ENCODE data around the gene LGALS14. TPM values are rescaled to one million over a fixed set of nuclear protein-coding genes. Genes with fewer than 3 reads are reported as not detected.

LGALS14 gene
- total and polyA plus RNA-seq, 5 donors, result not detected

GRCh38 chr19:39728040-39728439 is 23.8 kb downstream of the LGALS14 start:
- intact Hi-C loops (cut with DNase I), result no loop called here
- H3K4me3 ChIP-seq (ENCODE audit: low read length), result no peak overlapping the region
- H3K9me3 ChIP-seq (ENCODE audit: control insufficient read depth, low read length), result no peaks in the 10 kb centered on the region
- H3K27me3 ChIP-seq (ENCODE audit: control insufficient read depth, insufficient read depth), result no peaks in the 10 kb centered on the region
- DNase-seq (no peak), ATAC-seq (no peak)
- no peaks in the 10 kb centered on the region for H3K4me1 ChIP-seq (ENCODE audit: control insufficient read depth, insufficient read depth, low read length)
- H3K27ac ChIP-seq (ENCODE audit: low read length), result no peak overlapping the region
- WGBS, result 84% methylated on average over 6 of the region's 6 CpGs

DNA sequence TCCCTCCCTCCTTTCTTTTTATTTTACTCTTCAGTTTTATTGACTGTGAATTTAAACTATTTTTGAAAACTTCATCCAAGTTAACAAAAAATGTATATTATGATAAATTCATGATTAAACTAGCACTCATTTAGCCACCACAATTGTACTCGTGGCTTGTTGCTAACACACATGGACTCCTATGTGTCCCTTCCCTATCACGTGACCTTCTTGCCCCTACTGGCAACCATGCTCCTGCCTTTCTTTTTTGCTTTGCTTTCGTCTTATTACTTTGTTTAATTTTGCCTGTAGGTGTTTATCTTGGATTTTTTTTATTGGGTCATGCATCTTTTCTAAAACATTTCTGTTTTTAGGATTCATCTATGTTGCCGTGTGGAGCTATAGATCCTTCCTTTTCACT is 25.3 kb downstream of the LGALS14 start:
- no peak for ATAC-seq
- no peak for DNase-seq
- Histone ChIP-seq H3K27ac (ENCODE audit: low read length) (no peak overlapping the region), H3K9me3 (ENCODE audit: control insufficient read depth, low read length) (no peaks in the 10 kb centered on the region), H3K4me1 (ENCODE audit: control insufficient read depth, insufficient read depth, low read length) (no peaks in the 10 kb centered on the region), H3K27me3 (ENCODE audit: control insufficient read depth, insufficient read depth) (no peaks in the 10 kb centered on the region), H3K4me3 (ENCODE audit: low read length) (no peak overlapping the region)
- intact Hi-C loops (cut with DNase I), result no loop called here
- WGBS, result 48% methylated on average over 4 of the region's 4 CpGs

DNA sequence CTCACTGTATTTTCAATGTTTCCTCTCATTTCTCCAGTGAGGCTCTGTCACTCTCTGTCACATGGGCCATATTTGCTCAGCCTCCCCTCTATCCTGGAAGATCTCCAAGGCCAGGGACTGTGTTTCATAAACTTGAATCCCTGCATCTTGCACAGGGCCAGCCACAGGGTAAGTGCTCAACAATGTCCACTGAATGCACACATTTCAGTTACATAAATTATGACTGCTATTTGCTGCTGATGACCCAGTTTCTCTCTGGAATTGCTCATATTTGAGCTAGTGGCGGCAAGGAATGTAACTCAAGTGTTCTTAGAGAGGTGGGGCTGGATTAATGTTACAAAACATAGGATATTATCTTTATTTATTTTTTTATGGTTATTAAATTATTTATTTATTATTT is 27.4 kb downstream of the LGALS14 start:
- Histone ChIP-seq H3K27ac (ENCODE audit: low read length) (no peak overlapping the region), H3K4me3 (ENCODE audit: low read length) (no peak overlapping the region), H3K27me3 (ENCODE audit: control insufficient read depth, insufficient read depth) (no peaks in the 10 kb centered on the region), H3K9me3 (ENCODE audit: control insufficient read depth, low read length) (no peaks in the 10 kb centered on the region), H3K4me1 (ENCODE audit: control insufficient read depth, insufficient read depth, low read length) (no peaks in the 10 kb centered on the region)
- intact Hi-C loops (cut with DNase I), result no loop called here
- ATAC-seq, result no peak
- WGBS, result 96% methylated on average over 1 of the region's 1 CpG
- DNase-seq, result no peak

GRCh38 chr19:39733841-39734240 is 29.6 kb downstream of the LGALS14 start:
- no peak overlapping the region for H3K4me3 ChIP-seq (ENCODE audit: low read length)
- no peak overlapping the region for H3K27ac ChIP-seq (ENCODE audit: low read length)
- no peaks in the 10 kb centered on the region for H3K27me3 ChIP-seq (ENCODE audit: control insufficient read depth, insufficient read depth)
- WGBS, result 75% methylated on average over 2 of the region's 2 CpGs
- H3K4me1 ChIP-seq (ENCODE audit: control insufficient read depth, insufficient read depth, low read length), result no peaks in the 10 kb centered on the region
- ATAC-seq, result no peak
- no peak for DNase-seq
- H3K9me3 ChIP-seq (ENCODE audit: control insufficient read depth, low read length), result no peaks in the 10 kb centered on the region
- intact Hi-C loops (cut with DNase I), result no loop called here

- Histone ChIP-seq H3K4me3 (ENCODE audit: low read length) (no peak overlapping the region), H3K4me1 (ENCODE audit: control insufficient read depth, insufficient read depth, low read length) (no peaks in the 10 kb centered on the region), H3K27ac (ENCODE audit: low read length) (no peak overlapping the region), H3K9me3 (ENCODE audit: control insufficient read depth, low read length) (no peaks in the 10 kb centered on the region), H3K27me3 (ENCODE audit: control insufficient read depth, insufficient read depth) (no peaks in the 10 kb centered on the region)
- DNase-seq (no peak), ATAC-seq (no peak)
- intact Hi-C loops (cut with DNase I), result no loop called here
- WGBS, result 31% methylated on average over 3 of the region's 3 CpGs
These were observed 31.4 kb downstream of the LGALS14 start for GRCh38 chr19:39735688-39736087.

GRCh38 chr19:39736088-39736487 is 31.8 kb downstream of the LGALS14 start:
- intact Hi-C loops (cut with DNase I), result no loop called here
- H3K4me3 ChIP-seq (ENCODE audit: low read length), result no peak overlapping the region

DNA sequence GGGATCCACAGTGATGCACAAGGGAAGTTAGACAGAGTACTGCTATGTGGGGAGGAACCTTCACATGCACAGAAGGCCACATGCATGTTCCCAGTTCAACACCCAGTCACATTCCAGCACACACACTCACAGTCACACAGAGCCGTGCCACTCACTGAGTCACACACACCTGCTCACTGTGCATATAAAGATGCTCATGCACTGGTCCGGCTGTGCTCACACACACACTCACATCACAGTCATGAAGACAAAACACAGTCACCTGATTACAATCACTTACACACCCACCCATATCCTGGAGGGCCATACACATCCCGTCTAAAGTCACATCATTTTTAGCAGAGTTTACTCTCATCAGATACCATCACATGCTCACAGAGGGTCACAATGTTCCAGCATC is 33.1 kb downstream of the LGALS14 start:
- Histone ChIP-seq H3K9me3 (ENCODE audit: control insufficient read depth, low read length) (no peaks in the 10 kb centered on the region), H3K4me1 (ENCODE audit: control insufficient read depth, insufficient read depth, low read length) (no peaks in the 10 kb centered on the region), H3K27me3 (ENCODE audit: control insufficient read depth, insufficient read depth) (no peaks in the 10 kb centered on the region), H3K27ac (ENCODE audit: low read length) (no peak overlapping the region), H3K4me3 (ENCODE audit: low read length) (no peak overlapping the region)
- ATAC-seq (no peak), DNase-seq (no peak)
- intact Hi-C loops (cut with DNase I), result no loop called here
- 65% methylated on average over 3 of the region's 3 CpGs for WGBS

More at GRCh38 chr19:39736088-39736487, 31.8 kb downstream of the LGALS14 start:
- 49% methylated on average over 5 of the region's 5 CpGs for WGBS
- no peak for DNase-seq
- no peaks in the 10 kb centered on the region for H3K9me3 ChIP-seq (ENCODE audit: control insufficient read depth, low read length)
- H3K27me3 ChIP-seq (ENCODE audit: control insufficient read depth, insufficient read depth), result no peaks in the 10 kb centered on the region
- no peak overlapping the region for H3K27ac ChIP-seq (ENCODE audit: low read length)
- H3K4me1 ChIP-seq (ENCODE audit: control insufficient read depth, insufficient read depth, low read length), result no peaks in the 10 kb centered on the region
- ATAC-seq, result no peak

- 41% methylated on average over 3 of the region's 3 CpGs for WGBS
- no peak within 1 kb of the TSS for H3K27ac ChIP-seq (ENCODE audit: low read length)
- intact Hi-C loops (cut with DNase I), result no loop called here
- no peak for ATAC-seq
- H3K4me3 ChIP-seq (ENCODE audit: low read length), result no peak within 1 kb of the TSS
- no peaks in the 10 kb centered on the region for H3K4me1 ChIP-seq (ENCODE audit: control insufficient read depth, insufficient read depth, low read length)
- H3K9me3 ChIP-seq (ENCODE audit: control insufficient read depth, low read length), result no peaks in the 10 kb centered on the region
- no peaks in the 10 kb centered on the region for H3K27me3 ChIP-seq (ENCODE audit: control insufficient read depth, insufficient read depth)
- DNase-seq, result no peak
These were observed 33.6 kb downstream of the LGALS14 start, which contains the start of gene CLC for GRCh38 chr19:39737891-39738290. CLC (minus strand) TSS chr19:39738029; CDS start chr19:39737952, 77 bp downstream.

DNA sequence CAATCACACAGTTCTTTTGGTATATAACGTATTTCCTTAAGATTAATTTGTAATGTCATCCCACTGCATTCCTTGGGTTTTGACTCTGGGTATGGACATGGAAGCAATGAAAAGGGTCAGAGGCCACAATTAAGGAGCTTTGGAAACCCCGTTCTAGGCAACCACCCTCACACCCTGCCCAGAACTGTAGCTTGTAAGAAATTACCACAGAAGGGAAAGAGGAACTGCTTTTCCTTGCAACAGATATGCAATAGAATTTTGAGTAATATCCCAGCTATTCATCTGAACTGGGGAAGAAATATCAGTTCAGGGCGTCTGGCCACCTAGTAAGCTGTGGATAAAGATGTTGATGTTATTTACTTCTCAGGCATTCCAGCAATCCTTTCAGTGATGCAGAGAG is 34.5 kb downstream of the LGALS14 start:
- 47% methylated on average over 3 of the region's 3 CpGs for WGBS
- no peak overlapping the region for H3K27ac ChIP-seq (ENCODE audit: low read length)
- intact Hi-C loops (cut with DNase I), result no loop called here
- no peaks in the 10 kb centered on the region for H3K4me1 ChIP-seq (ENCODE audit: control insufficient read depth, insufficient read depth, low read length)
- no peaks in the 10 kb centered on the region for H3K27me3 ChIP-seq (ENCODE audit: control insufficient read depth, insufficient read depth)
- no peak overlapping the region for H3K4me3 ChIP-seq (ENCODE audit: low read length)
- ATAC-seq, result no peak
- DNase-seq, result no peak
- H3K9me3 ChIP-seq (ENCODE audit: control insufficient read depth, low read length), result no peaks in the 10 kb centered on the region

DNA sequence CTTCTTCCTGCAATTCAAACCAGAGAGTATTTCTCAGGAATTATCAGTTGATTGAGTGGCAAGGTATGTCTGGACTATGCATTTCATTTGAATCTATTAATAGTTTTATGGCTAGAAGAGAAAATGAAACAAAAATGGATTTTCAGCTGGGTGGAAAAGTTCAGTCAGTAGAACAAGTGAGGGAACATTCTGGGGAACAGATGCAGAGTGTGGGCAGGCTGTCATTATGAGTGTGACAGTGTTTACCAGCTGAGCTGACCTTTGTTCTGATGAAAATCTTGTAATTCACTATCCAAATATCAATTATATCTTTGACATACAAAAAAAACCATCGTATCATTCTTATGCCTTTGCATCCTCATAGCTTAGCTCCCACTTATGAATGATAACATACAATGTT is 36.1 kb downstream of the LGALS14 start:
- DNase-seq, result no peak
- no peak for ATAC-seq
- H3K9me3 ChIP-seq (ENCODE audit: control insufficient read depth, low read length), result no peaks in the 10 kb centered on the region
- no peak overlapping the region for H3K27ac ChIP-seq (ENCODE audit: low read length)
- no peak overlapping the region for H3K4me3 ChIP-seq (ENCODE audit: low read length)
- intact Hi-C loops (cut with DNase I), result no loop called here
- no peaks in the 10 kb centered on the region for H3K27me3 ChIP-seq (ENCODE audit: control insufficient read depth, insufficient read depth)
- WGBS, result 83% methylated on average over 1 of the region's 1 CpG
- H3K4me1 ChIP-seq (ENCODE audit: control insufficient read depth, insufficient read depth, low read length), result no peaks in the 10 kb centered on the region

DNA sequence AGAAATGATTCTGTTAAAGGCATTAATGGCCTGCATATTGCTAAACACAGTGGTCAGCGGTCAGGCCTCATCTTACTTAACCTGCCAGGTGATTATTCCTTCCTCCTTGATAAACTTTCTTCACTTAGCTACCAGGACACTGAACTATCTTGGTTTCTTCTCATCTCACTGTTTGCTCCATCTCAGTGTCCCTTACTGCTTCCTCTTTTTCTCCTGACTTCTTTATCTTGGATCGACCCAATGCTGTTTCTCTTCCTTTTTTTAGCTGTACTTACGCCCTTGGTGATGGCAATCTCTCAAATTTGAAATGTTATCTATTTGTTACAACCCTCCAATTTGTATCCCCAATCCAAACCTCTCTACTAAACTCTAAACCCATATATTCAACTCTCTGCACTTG is 41.4 kb downstream of the LGALS14 start:
- Histone ChIP-seq H3K9me3 (ENCODE audit: control insufficient read depth, low read length) (no peaks in the 10 kb centered on the region), H3K4me1 (ENCODE audit: control insufficient read depth, insufficient read depth, low read length) (no peaks in the 10 kb centered on the region), H3K27ac (ENCODE audit: low read length) (no peak overlapping the region), H3K27me3 (ENCODE audit: control insufficient read depth, insufficient read depth) (no peaks in the 10 kb centered on the region), H3K4me3 (ENCODE audit: low read length) (no peak overlapping the region)
- no peak for DNase-seq
- ATAC-seq, result no peak
- intact Hi-C loops (cut with DNase I), result no loop called here
- WGBS, result 51% methylated on average over 3 of the region's 3 CpGs

GRCh38 chr19:39746836-39747529 is 42.7 kb downstream of the LGALS14 start:
- intact Hi-C loops (cut with DNase I), result no loop called here
- ATAC-seq (no peak), DNase-seq (no peak)
- H3K27me3 ChIP-seq (ENCODE audit: control insufficient read depth, insufficient read depth), result no peaks in the 10 kb centered on the region
- WGBS, result 67% methylated on average over 4 of the region's 4 CpGs
- H3K9me3 ChIP-seq (ENCODE audit: control insufficient read depth, low read length), result no peaks in the 10 kb centered on the region
- no peaks in the 10 kb centered on the region for H3K4me1 ChIP-seq (ENCODE audit: control insufficient read depth, insufficient read depth, low read length)
- no peak overlapping the region for H3K27ac ChIP-seq (ENCODE audit: low read length)
- H3K4me3 ChIP-seq (ENCODE audit: low read length), result no peak overlapping the region
